ENCODE results near the gene KRTAP4-2.
"Not testable (repeated sequence)": the region's sequence is repeated elsewhere in the genome, so short reads cannot be mapped to it uniquely, and the experiment has no call there.

KRTAP4-2 gene

DNA sequence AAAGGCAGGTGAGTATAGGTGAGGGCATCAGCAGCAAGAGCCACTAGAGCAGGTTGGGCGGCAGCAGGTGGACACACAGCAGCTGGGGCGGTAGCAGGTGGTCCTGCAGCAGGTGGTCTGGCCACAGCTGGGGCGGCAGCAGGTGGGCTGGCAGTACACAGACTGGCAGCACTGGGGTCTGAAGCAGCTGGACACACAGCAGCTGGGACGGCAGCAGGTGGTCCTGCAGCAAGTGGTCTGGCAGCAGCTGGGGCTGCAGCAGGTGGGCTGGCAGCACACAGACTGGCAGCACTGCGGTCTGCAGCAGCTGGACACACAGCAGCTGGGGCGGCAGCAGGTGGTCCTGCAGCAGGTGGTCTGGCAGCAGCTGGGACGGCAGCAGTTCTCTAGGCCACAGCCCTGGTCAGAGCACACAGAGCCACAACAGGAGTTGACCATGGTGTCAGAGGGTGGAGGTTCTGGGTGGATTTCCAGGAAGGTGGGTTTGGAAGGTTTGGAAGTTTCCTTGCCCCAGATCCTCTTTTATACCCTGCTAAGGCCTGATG lies at the start of gene KRTAP4-2:
Gene KRTAP4-2, minus strand, starts transcription at position 495 of the 545 bp plus-strand sequence. Its CDS starts 57 bp downstream, at position 438.
- DNase-seq: no peak

DNA sequence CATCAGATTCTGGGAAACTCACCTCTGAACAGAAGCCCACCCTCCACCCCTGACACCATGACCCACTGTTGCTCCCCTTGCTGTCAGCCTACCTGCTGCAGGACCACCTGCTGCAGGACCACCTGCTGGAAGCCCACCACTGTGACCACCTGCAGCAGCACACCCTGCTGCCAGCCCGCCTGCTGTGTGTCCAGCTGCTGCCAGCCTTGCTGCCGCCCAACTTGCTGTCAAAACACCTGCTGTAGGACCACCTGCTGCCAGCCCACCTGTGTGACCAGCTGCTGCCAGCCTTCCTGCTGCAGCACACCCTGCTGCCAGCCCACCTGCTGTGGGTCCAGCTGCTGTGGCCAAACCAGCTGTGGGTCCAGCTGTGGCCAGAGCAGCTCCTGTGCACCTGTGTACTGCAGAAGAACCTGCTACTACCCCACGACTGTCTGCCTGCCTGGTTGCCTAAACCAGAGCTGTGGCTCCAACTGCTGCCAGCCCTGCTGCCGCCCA lies 48.6 kb upstream of the KRTAP4-2 start, which contains the start of gene KRTAP9-2:
Gene KRTAP9-2, plus strand, starts transcription at position 51 of the 498 bp plus-strand sequence. Its CDS starts 7 bp downstream, at position 58.
- not testable (repeated sequence) for DNase-seq

DNA sequence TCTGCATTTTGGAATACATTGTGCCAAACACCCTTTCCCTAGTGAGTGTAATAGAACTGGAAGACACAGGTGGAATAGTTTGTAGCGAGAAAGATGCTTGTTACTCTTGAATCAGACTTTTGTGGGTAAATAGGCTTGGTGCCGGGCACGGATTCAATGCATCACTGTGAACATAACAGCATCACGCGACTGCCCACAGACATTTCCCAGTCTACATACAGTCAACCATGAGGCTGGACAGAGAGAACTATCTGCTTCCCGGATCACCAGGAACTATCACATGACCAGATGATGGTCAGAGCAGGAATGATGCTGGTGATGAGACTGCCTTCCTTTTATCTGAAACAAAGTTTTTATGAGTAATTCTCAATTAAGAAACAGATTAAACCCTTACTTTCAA lies 48.0 kb upstream of the KRTAP4-2 start:
- DNase-seq: no peak

DNA sequence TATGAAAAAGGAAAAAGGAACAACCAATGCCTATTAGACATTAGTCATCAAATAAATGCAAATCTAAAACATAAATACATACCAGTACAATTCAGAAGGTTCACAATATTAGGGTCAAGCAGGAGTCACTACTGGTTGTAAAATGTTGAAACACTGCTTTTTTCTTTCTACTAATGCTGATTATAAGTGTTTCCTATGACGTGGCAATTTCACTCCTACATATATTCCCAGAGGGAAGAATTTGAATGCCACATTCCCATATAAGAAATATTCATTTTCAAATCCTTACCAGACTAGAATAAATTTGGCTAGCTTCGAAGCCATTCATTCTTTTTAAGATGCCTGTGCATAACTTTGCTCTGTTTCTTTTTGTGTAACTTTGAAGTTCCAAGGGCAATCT lies 45.8 kb upstream of the KRTAP4-2 start:
- DNase-seq: no peak

DNA sequence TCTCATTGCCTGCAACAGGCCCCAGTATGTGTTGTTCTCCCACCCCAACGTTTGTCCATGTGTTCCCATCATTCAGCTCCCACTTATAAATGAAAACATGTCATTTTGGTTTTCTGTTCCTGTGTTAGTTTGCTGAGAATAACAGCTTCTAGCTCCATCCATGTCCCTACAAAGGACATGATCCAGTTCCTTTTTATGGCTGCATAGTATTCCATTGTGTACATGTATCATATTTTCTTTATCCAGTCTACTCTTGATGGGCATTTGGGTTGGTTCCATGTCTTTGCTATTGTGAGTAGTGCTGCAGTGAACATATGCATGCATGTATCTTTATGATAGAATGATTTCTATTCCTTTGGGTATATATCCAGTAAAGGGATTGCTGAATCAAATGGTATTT lies 37.7 kb upstream of the KRTAP4-2 start:
- no peak for DNase-seq

DNA sequence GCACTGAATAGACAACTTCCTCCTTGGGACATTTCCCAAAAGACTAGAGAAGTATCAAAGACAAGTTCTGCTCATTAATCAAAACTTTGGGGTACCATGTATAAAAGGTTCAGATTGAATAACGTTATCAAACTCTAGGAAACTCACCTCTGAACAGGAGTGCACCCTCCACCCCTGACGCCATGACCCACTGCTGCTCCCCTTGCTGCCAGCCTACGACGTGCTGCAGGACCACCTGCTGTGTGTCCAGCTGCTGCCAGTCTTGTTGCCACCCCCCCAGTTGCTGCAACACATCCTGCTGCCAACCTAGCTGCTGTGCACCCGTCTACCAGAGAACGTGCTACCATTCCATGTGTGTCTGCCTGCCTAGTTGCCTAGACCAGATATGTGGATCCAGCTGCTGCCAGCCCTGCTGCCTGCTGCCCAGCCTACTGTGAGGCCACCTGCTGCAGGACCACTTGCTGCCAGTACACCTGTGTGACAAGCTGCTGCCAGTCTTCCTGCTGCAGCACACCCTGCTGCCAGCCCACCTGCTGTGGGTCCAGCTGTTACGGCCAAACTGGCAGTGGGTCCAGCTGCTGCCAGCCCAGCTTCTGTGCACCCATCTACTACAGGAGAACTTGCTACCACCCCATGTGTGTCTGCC lies 34.6 kb upstream of the KRTAP4-2 start:
- DNase-seq: no peak

DNA sequence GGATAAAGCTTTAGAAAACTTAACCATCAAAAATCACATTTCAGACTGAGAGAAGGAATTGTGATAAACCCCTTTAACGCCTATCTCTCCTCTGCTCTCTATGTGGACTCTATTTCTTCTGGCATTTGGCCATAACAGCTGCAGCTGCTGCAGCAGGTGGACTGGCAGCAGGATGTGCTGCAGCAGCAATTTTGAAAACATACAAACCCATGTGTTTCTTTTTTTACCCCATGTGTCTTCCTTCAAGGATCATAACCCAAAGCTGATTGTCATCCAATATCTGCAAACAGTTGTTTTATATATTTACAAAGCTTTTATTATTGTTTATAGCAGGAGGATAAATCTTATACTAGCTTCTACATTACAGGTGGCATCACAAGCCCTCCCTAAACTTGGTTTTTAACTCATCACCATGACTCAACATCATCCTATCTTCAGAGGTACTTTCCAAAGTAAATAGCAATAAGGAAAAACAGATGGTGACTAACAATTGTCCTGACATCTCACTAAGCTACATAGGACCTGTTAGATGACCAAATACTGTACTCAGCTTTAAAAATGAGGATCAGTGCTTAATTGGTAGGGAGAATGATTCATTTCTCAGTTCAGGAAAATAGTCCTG lies 33.9 kb upstream of the KRTAP4-2 start:
- DNase-seq: no peak

DNA sequence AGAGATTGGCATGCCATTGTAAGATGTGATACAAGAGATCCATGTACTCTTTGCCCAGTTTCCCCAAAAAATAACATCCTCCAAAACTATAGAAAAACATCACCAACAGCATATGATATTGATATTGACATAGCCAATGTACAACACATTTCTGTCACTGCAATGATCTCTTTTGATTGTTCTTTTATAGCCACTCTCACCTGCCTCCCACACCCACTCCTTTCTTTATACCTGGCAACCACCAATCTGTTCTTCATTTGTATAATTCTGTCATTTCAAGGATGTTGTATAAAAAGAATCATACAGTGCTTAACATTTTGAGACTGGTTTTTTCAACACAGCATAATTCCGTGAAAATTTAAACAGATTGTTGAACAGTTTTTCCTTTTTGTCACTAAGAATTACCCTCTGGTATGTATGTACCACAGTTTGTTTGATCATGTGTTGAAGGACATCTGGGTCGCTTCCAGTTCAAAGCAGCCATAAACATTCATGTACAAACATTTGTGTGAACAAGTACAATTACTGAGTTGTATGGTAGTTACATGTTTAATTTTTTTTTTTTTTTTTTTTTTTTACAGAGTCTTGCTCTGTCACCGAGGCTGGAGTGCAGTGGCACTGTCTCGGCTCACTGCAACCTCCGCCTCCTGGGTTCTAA lies 21.5 kb upstream of the KRTAP4-2 start:
- no peak for DNase-seq

DNA sequence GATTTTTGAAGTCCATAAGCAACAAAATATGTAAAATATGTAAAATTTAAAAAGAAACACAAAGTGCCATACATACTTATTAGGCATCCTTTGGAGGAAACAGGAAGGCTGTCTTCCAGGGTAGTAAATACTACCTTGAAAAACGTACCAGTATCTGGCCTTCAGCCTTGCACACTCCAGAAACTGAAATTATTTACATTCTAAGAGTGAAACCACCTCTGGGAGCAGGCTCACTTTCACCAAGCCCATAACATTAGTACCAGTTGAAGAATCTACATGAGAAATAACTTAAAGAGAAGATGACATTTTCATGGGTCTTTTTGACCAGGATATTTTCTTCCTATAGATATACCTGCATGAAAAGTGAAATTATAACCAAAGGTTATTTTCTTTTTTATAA lies 18.0 kb upstream of the KRTAP4-2 start:
- DNase-seq: no peak

DNA sequence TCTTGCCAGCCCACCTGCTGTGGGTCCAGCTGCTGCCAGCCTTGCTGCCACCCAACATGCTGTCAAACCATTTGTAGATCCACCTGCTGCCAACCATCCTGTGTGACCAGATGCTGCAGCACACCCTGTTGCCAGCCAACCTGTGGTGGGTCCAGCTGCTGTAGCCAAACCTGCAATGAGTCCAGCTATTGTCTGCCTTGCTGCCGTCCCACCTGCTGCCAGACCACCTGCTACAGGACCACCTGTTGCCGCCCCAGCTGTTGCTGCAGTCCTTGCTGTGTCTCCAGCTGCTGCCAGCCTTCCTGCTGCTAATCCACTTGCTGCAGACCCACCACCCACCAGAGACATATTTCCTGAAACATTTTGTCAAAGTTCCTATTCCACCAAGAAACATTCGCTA lies 12.3 kb upstream of the KRTAP4-2 start:
- DNase-seq: no peak

DNA sequence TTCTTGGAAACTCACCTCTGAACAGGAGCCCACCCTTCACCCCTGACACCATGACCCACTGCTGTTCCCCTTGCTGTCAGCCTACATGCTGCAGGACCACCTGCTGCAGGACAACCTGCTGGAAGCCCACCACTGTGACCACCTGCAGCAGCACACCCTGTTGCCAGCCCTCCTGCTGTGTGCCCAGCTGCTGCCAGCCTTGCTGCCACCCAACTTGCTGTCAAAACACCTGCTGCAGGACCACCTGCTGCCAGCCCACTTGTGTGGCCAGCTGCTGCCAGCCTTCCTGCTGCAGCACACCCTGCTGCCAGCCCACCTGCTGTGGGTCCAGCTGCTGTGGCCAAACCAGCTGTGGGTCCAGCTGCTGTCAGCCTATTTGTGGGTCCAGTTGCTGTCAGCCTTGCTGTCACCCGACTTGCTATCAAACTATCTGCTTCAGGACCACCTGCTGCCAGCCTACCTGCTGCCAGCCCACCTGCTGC lies 11.9 kb upstream of the KRTAP4-2 start, which contains the start of gene KRTAP9-1:
Gene KRTAP9-1, plus strand, starts transcription at position 51 of the 482 bp plus-strand sequence. Its CDS starts 0 bp downstream, at position 51.
- DNase-seq: not testable (repeated sequence)

DNA sequence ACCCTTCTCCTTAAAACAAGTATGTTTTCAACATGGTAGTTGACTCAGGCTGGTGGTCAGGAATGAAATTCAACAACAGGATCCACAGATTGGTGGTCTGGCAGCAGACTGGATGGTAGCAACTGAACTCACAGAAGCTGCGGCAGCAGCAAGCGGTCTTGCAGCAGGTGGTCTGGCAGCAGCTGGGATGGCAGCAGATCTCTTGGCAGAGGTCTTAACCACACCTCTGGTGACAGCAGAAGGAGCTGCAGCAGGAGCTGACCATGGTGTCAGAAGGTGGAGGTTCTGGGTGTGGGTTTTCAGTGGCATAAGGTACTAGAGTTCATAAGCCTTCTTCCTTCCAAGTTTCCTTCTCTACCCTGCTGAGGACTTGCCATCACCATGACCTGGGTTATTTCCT lies 8.9 kb upstream of the KRTAP4-2 start:
- DNase-seq: no peak

DNA sequence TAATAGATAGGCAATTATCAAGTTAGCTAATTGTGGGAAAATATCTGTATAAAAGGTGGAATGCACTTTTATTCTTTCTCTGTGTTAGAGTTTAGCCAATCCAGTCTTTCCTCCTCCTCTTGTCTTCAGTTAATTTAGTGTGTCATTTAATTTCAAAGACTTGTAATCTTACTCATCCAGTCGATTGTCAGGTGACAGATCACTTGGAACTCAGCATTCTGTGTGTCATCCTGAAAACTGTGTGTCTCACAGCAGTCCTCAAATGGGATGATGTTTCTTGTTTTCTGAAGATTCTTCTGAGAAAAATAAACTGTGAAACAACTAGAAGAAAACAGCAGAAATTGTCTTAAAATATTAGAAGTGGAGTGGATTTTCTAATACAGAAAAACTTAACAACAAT lies 7.0 kb upstream of the KRTAP4-2 start:
- DNase-seq: no peak

DNA sequence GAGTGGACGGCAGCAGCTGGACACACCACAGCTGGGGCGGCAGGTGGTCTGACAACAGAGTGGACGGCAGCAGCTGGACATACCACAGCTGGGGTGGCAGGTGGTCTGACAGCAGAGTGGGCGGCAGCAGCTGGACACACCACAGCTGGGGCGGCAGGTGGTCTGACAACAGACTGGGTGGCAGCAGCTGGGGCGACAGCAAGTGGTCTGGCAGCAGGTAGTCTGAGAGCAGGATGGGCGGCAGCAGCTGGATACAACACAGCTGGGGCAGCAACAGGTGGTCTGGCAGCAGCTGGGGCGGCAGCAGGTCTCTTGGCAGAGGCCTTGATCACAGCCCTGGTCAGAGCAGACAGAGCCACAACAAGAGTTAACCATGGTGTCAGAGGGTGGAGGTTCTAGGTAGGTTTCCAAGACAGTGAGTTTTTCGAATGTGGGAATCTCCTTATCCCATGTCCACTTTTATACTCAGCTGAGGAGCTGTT lies 6.5 kb upstream of the KRTAP4-2 start, which contains the start of gene KRTAP4-1:
Gene KRTAP4-1, minus strand, starts transcription at position 432 of the 482 bp plus-strand sequence. Its CDS starts 57 bp downstream, at position 375.
- no peak for DNase-seq

DNA sequence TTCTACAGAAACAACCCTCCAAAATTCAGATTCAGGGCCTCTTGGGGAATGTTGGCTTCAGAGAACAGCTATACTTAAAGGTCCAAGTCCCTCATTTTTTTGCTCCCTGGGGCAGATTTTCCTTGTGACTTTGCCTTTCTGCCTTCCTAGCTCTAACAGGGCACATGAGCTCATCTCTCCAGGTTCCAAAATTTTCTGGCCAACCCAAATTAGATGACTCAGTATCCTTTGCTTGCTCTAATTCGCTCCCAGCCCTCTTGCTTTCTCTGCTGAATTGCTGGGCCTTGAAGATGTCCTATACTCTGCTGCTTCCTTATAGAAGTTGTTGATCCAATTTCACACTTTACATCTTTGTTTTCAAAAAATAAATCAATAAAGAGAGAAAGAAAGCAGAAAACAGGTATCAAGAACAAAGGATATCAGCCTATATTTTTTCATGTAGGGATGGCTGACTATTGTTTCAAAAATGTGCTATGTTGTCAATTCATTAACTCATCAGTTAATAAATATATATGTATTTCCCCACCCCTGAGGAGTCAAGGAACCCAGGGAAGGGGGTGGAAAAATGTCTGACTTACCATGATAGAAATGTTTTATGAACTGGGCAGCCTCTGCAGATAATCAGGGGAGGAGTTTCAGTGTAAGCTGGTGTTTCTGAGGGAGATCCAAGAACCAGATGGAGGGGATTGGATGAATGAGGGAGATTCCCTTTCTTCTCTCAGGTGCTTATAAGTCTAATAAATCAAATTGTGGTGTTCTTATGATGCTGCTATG lies 1.0 kb upstream of the KRTAP4-2 start:
- no peak for DNase-seq

DNA sequence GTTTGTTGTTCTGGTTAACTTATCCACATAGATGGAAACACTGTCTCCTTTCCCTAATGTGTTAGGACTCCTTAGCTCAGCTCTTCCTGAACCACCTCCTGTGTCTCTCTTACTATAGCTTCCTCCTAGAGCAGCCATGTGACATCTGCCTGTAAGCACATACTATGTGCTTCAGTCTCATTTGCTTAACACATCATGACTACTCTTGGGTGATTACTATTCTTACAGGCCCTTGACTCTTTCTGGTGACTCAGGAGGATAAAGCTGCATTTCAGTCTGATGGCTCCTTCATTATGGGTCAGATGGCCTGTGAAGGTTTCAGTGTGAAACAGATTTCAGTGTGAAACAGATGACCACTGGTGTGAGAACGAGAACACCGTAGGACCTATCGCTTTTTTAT lies 320 bp upstream of the KRTAP4-2 start:
- no peak for DNase-seq

DNA sequence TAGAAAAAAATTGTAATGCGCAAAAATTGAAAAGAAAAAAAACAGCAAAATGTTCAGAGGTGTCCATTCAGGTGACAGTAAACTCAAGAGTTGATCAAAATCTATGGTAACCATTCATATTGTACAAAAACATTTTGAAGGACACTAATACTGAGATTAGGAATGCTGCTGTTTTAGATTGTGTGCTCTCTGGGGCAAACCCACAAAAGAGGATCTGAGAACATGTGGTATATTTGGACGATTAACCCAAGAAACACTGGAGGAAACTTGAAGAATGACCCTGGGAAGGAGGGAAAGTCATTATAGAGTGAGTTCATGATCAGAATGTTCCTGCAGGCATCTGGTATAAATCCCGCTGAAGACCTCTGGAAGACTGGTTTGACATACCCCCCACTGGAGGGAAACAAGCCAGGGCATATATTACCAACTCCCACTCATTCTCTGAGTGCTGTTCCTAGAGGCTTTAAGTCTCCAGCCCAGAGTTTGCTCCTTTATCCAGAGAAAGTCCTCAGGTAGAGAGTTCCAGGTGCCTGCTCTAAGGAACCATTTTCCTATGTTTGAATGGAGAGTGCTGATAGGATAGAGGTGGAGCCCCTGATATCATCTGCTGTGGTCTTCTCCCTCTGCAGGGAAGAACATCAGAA lies 1.2 kb downstream of the KRTAP4-2 start:
- DNase-seq: no peak

DNA sequence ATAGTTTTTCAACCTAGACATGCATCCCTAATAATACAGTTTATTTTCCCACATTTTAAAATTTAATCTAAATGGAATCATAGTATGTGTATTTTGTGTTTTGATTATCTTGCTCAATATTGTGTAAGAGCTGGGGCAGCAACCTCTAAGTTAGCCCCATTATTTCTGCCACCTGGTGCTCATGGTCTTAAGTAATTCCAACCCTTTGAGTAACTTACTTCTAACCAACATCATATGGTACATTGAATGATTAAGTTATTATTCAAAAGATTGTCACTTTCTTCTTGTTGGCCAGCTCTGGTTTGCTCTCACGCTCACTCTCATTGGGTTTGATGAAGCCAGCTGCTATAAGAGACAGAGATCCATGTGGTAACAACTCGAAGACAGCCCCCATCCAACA lies 6.1 kb downstream of the KRTAP4-2 start:
- DNase-seq: no peak

DNA sequence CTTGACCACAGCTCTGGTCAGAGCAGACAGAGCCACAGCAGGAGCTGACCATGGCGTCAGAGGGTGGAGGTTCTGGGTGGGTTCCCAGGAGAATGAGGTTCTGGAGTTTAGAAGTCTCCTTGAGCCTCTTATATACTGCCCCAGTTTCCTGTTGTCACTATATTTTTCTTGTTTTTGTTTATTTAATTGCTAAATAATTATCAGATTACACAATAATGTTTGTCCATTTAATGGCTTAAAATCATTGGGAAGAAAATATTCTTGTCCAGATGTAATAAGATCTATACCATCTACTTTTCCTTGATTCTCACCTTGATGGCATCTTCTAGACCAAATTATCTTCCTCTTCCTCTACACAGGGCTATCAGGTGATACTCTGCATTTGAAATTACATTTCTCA lies 9.9 kb downstream of the KRTAP4-2 start, which contains the start of gene KRTAP4-3:
Gene KRTAP4-3, minus strand, starts transcription at position 101 of the 400 bp plus-strand sequence. Its CDS starts 49 bp downstream, at position 52.
- DNase-seq: no peak

DNA sequence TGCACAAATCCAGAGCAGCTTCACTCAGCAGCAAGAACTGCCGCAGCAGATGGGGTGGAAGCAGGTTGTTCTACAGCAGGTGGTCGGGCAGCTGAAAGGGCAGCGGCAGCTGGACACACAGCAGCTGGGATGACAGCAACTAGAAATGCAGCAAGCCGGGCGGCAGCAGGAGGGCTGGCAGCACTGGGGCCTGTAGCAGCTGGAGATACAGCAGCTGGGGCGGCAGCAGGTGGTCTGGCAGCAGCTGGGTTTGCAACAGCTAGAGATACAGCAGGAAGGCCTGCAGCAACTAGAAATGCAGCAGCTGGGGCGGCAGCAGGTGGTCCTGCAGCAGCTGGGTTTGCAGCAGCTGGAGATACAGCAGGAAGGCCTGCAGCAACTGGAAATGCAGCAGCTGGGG lies 10.5 kb downstream of the KRTAP4-2 start:
- no peak for DNase-seq

DNA sequence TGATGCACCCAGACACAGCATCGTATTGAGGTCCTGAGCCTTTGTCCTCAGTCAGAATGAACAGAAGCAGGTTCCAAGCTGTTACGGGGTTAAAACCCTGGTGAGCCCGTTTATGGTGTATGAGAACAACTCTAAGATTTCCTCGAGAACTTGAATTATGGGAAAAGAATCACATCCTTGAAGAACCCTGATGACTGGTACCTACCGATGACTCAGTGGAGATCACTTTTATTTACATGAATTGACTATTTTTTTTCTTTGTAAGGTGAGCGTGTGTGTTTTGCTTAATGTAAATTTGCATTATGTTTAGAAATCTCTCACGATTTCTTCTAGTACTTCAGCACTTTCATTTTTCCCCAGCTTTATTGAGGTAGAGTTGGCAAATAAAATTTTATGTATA lies 14.2 kb downstream of the KRTAP4-2 start:
- no peak for DNase-seq

DNA sequence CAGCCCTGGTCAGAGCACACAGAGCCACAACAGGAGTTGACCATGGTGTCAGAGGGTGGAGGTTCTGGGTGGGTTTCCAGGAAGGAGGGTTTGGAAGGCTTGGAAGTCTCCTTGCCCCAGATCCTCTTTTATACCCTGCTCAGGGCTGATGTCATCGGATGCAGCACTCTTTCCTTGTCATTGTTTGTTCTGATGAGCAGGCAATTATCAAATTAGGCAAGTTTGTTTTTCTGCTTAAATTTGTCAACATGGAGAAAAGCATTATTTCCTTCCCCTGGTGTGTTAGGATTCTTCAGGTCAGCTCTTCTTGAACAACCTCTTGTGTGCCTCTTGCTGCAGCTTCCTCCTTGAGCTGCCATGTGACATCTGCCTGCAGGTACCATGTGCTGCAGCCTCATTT lies 17.4 kb downstream of the KRTAP4-2 start, which contains the start of gene KRTAP4-4:
Gene KRTAP4-4, minus strand, starts transcription at position 101 of the 400 bp plus-strand sequence. Its CDS starts 57 bp downstream, at position 44.
- no peak for DNase-seq
